Measurements from ENCODE around the gene TANK. TPM values are rescaled to one million over a fixed set of nuclear protein-coding genes. Genes with fewer than 3 reads are reported as not detected.
A peak's percentile ranks its signal among the peaks of the same experiment; 100 is the strongest.
"Not testable (repeated sequence)": the region's sequence is repeated elsewhere in the genome, so short reads cannot be mapped to it uniquely, and the experiment has no call there.

TANK gene
- total RNA-seq, 1 experiment from 2014 or later, result 79.6 TPM

GRCh38 chr2:161265874-161266273, 105.6 kb downstream of the TANK start:
- no peaks in the 10 kb centered on the region for H3K9me3 Mint-ChIP-seq (ENCODE audit: unreplicated experiment)
- no peaks in the 10 kb centered on the region for H3K27me3 Mint-ChIP-seq (ENCODE audit: insufficient read depth, unreplicated experiment)
- no peak for DNase-seq (ENCODE audit: unreplicated experiment)
- POLR2A ChIA-PET, result interaction anchor here (1.9 kb wide), 1 partner anchor 42 kb away, joined by 5 read pairs; the partner anchor contains the start of gene PSMD14
- TF ChIP-seq CTCF (IDR thresholded peaks at IDR 0.05; ENCODE audit: unreplicated experiment), result no peak
- no TSS peak for BruUV-seq (replicated peaks)
- no peak overlapping the region for H3K27ac Mint-ChIP-seq (ENCODE audit: low read depth, unreplicated experiment)
- H3K36me3 Mint-ChIP-seq (ENCODE audit: insufficient read depth, unreplicated experiment), result no peaks in the 10 kb centered on the region
- no peak overlapping the region for H3K4me3 Mint-ChIP-seq (ENCODE audit: unreplicated experiment)
- CTCF ChIA-PET, result interaction anchor here (0.6 to 0.8 kb wide), 2 partner anchors 185 to 320 kb away, joined by 3 read pairs; no protein-coding TSS in a partner anchor
- intact Hi-C loops (cut with micrococcal nuclease), result no loop called here
- H3K4me1 Mint-ChIP-seq (ENCODE audit: insufficient read depth, unreplicated experiment), result no peaks in the 10 kb centered on the region

GRCh38 chr2:161269111-161269510, 108.9 kb downstream of the TANK start:
- Mint-ChIP-seq H3K36me3 (ENCODE audit: insufficient read depth, unreplicated experiment) (no peaks in the 10 kb centered on the region), H3K27me3 (ENCODE audit: insufficient read depth, unreplicated experiment) (no peaks in the 10 kb centered on the region), H3K9me3 (ENCODE audit: unreplicated experiment) (no peaks in the 10 kb centered on the region), H3K27ac (ENCODE audit: low read depth, unreplicated experiment) (no peak overlapping the region), H3K4me1 (ENCODE audit: insufficient read depth, unreplicated experiment) (peaks cover 5% of the 10 kb centered on the region), H3K4me3 (ENCODE audit: unreplicated experiment) (no peak overlapping the region)
- TF ChIP-seq CTCF (IDR thresholded peaks at IDR 0.05; ENCODE audit: unreplicated experiment), result no peak
- intact Hi-C loops (cut with micrococcal nuclease), result no loop called here
- DNase-seq (ENCODE audit: unreplicated experiment), result no peak
- ChIA-PET POLR2A (no interaction called here), CTCF (interaction anchor here (0.6 to 5.1 kb wide), 2 partner anchors 19 to 849 kb away, joined by 3 to 35 read pairs; no protein-coding TSS in a partner anchor)
- no TSS peak for BruUV-seq (replicated peaks)

GRCh38 chr2:161273038-161273760, 113.0 kb downstream of the TANK start:
- Mint-ChIP-seq H3K36me3 (ENCODE audit: insufficient read depth, unreplicated experiment) (no peaks in the 10 kb centered on the region), H3K27me3 (ENCODE audit: insufficient read depth, unreplicated experiment) (no peaks in the 10 kb centered on the region), H3K4me3 (ENCODE audit: unreplicated experiment) (no peak overlapping the region), H3K9me3 (ENCODE audit: unreplicated experiment) (no peaks in the 10 kb centered on the region), H3K4me1 (ENCODE audit: insufficient read depth, unreplicated experiment) (peaks cover 5% of the 10 kb centered on the region), H3K27ac (ENCODE audit: low read depth, unreplicated experiment) (no peak overlapping the region)
- TF ChIP-seq CTCF (IDR thresholded peaks at IDR 0.05; ENCODE audit: unreplicated experiment), result peak; percentile 73
- intact Hi-C loops (cut with micrococcal nuclease), result loop anchor here (1.0 kb wide), 2 partner anchors 22 to 50 kb away; no protein-coding TSS in a partner anchor
- no TSS peak for BruUV-seq (replicated peaks)
- peak; percentile 65 for DNase-seq (ENCODE audit: unreplicated experiment)
- CTCF ChIA-PET, result interaction anchor here (0.6 to 2.0 kb wide), 10 partner anchors 14 to 1245 kb away, joined by 3 to 10 read pairs (median 4); no protein-coding TSS in a partner anchor
- POLR2A ChIA-PET, result no interaction called here

- H3K9me3 Mint-ChIP-seq (ENCODE audit: unreplicated experiment); H3K4me1 Mint-ChIP-seq (ENCODE audit: insufficient read depth, unreplicated experiment); intact Hi-C loops (cut with micrococcal nuclease); H3K27ac Mint-ChIP-seq (ENCODE audit: low read depth, unreplicated experiment); H3K4me3 Mint-ChIP-seq (ENCODE audit: unreplicated experiment); H3K36me3 Mint-ChIP-seq (ENCODE audit: insufficient read depth, unreplicated experiment); H3K27me3 Mint-ChIP-seq (ENCODE audit: insufficient read depth, unreplicated experiment); BruUV-seq (replicated peaks): not testable (repeated sequence)
- CTCF ChIA-PET, result interaction anchor here (0.6 to 1.9 kb wide), 3 partner anchors 14 to 307 kb away, joined by 3 to 6 read pairs (median 6); no protein-coding TSS in a partner anchor
- POLR2A ChIA-PET, result interaction anchor here (0.6 kb wide), 1 partner anchor 28 kb away, joined by 3 read pairs; no protein-coding TSS in a partner anchor
- peak; percentile 12 for DNase-seq (ENCODE audit: unreplicated experiment)
Observed at GRCh38 chr2:161278564-161279229, 118.5 kb downstream of the TANK start.

- BruUV-seq (replicated peaks); H3K27ac Mint-ChIP-seq (ENCODE audit: low read depth, unreplicated experiment); H3K27me3 Mint-ChIP-seq (ENCODE audit: insufficient read depth, unreplicated experiment); H3K36me3 Mint-ChIP-seq (ENCODE audit: insufficient read depth, unreplicated experiment); H3K9me3 Mint-ChIP-seq (ENCODE audit: unreplicated experiment); H3K4me3 Mint-ChIP-seq (ENCODE audit: unreplicated experiment); H3K4me1 Mint-ChIP-seq (ENCODE audit: insufficient read depth, unreplicated experiment); DNase-seq (ENCODE audit: unreplicated experiment); intact Hi-C loops (cut with micrococcal nuclease): not testable (repeated sequence)
- POLR2A ChIA-PET, result interaction anchor here (0.6 kb wide), 1 partner anchor 27 kb away, joined by 3 read pairs; no protein-coding TSS in a partner anchor
- CTCF ChIA-PET, result interaction anchor here (0.6 kb wide), 1 partner anchor 63 kb away, joined by 3 read pairs; no protein-coding TSS in a partner anchor
Observed at GRCh38 chr2:161279230-161279815, 119.1 kb downstream of the TANK start.

GRCh38 chr2:161280906-161281323, 120.7 kb downstream of the TANK start:
- H3K27me3 Mint-ChIP-seq (ENCODE audit: insufficient read depth, unreplicated experiment); H3K4me3 Mint-ChIP-seq (ENCODE audit: unreplicated experiment); H3K27ac Mint-ChIP-seq (ENCODE audit: low read depth, unreplicated experiment); intact Hi-C loops (cut with micrococcal nuclease); H3K9me3 Mint-ChIP-seq (ENCODE audit: unreplicated experiment); POLR2A ChIA-PET; BruUV-seq (replicated peaks); H3K36me3 Mint-ChIP-seq (ENCODE audit: insufficient read depth, unreplicated experiment); H3K4me1 Mint-ChIP-seq (ENCODE audit: insufficient read depth, unreplicated experiment): not testable (repeated sequence)
- DNase-seq (ENCODE audit: unreplicated experiment), result peak; percentile 54
- CTCF ChIA-PET, result interaction anchor here (1.1 to 1.2 kb wide), 2 partner anchors 54 to 273 kb away, joined by 3 read pairs; no protein-coding TSS in a partner anchor

All from MCF 10A (cell line).